OCI-LY7 (cell line): ENCODE data around the gene THUMPD1.

Experiments used
- EZH2phosphoT487 ChIP-seq: fragments of 200-600 bp; sonication (generic); IDR thresholded peaks from 2 replicates; pipeline ENCODE4 v1.6.1; 2018; ENCODE audit warnings: low read depth, borderline replicate concordance, mild to moderate bottlenecking, mixed run types, antibody characterized with exemption, low read length, moderate library complexity, mixed read lengths
- TF ChIP-seq, protein P1 (sequence below): fragments of 200-600 bp; sonication (generic); conservative IDR thresholded peaks from 2 replicates; pipeline ENCODE4 v1.5.1; 2014; ENCODE audit warnings: mild to moderate bottlenecking, antibody characterized with exemption, low read length, moderate library complexity, mixed read lengths

DNA sequence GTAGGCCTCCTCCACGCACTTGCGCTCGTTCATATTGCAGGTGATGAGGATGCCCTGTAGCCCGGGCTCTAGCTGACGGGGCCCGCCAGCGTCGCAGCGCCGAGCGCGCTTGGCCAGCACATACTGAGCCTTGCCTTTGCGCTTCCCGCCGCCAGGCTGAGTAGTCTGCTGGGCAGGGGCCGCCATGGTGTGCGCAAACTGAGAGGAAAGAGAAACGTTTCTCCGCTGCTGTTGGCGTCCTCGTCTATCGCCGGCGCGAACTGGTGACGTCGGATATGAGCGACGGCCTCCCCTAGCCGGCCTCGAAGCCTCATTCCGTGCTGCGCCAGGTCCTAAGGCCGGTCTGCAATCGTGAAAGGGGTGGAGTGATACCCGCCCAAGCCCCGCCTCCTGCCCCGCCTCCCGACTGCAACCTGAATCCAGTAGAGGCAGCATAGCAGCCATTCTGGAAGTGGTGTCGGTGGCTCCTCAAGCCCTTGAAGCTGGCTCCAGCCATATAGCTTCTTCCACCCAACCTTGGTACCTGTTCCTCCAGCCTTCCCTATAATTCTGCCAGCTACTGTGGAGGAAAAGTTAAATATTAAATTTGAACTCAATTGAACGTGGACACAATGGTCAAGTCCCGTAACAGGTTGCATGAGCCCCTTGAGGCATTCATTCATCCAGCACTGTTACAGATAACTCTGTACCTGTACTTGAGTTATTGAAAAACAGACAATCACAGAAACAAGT, at the start of gene THUMPD1:
- TF ChIP-seq, protein P1, sequence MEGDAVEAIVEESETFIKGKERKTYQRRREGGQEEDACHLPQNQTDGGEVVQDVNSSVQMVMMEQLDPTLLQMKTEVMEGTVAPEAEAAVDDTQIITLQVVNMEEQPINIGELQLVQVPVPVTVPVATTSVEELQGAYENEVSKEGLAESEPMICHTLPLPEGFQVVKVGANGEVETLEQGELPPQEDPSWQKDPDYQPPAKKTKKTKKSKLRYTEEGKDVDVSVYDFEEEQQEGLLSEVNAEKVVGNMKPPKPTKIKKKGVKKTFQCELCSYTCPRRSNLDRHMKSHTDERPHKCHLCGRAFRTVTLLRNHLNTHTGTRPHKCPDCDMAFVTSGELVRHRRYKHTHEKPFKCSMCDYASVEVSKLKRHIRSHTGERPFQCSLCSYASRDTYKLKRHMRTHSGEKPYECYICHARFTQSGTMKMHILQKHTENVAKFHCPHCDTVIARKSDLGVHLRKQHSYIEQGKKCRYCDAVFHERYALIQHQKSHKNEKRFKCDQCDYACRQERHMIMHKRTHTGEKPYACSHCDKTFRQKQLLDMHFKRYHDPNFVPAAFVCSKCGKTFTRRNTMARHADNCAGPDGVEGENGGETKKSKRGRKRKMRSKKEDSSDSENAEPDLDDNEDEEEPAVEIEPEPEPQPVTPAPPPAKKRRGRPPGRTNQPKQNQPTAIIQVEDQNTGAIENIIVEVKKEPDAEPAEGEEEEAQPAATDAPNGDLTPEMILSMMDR = peak; percentile 40
- TF ChIP-seq EZH2phosphoT487 = no peak
